ENCODE data around the gene GPRC5A.

- TF ChIP-seq ZNF10 (tag by site-specific recombination; IDR thresholded peaks at IDR 0.05) = no peak
- no peak for TF ChIP-seq CTCF (tag by site-specific recombination; IDR thresholded peaks at IDR 0.05)
- no peak for TF ChIP-seq ZNF37A (tag by site-specific recombination; IDR thresholded peaks at IDR 0.05)
- no peak for TF ChIP-seq REST (tag by site-specific recombination; IDR thresholded peaks at IDR 0.05)
- TF ChIP-seq ATF2 (tag by site-specific recombination; IDR thresholded peaks at IDR 0.05; ENCODE audit: low read depth) = no peak
- no peak for TF ChIP-seq ZNF350 (tag by site-specific recombination; IDR thresholded peaks at IDR 0.05)
- TF ChIP-seq RBAK (tag by site-specific recombination; IDR thresholded peaks at IDR 0.05) = no peak
- no peak for TF ChIP-seq ZNF544 (tag by site-specific recombination; IDR thresholded peaks at IDR 0.05)
- no peak for TF ChIP-seq ZNF274 (IDR thresholded peaks at IDR 0.05; ENCODE audit: low read length)
- TF ChIP-seq ZNF274 (tag by site-specific recombination; IDR thresholded peaks at IDR 0.05; ENCODE audit: borderline replicate concordance) = no peak
- TF ChIP-seq ZNF747 (tag by site-specific recombination; IDR thresholded peaks at IDR 0.05) = no peak
- no peak for TF ChIP-seq ZNF341 (tag by site-specific recombination; IDR thresholded peaks at IDR 0.05; ENCODE audit: low read depth)
- TF ChIP-seq ZNF837 (tag by site-specific recombination; IDR thresholded peaks at IDR 0.05) = no peak
- TF ChIP-seq ZNF148 (tag by site-specific recombination; IDR thresholded peaks at IDR 0.05; ENCODE audit: borderline replicate concordance) = no peak
- no peak for TF ChIP-seq ZNF692 (tag by site-specific recombination; IDR thresholded peaks at IDR 0.05)
These were observed 2.1 kb downstream of the GPRC5A start for GRCh38 chr12:12893438-12893837.

Data from HEK293 (cell line).